IPS-15b (cell line): ENCODE measurements around the gene CD36.

Source experiments
- H3K27me3 ChIP-seq: one replicate; pipeline ENCODE4 v1.6.1; 2013; ENCODE audit warnings: low read length; ENCODE audit not compliant: control insufficient read depth, insufficient read depth
- H3K36me3 ChIP-seq: one replicate; pipeline ENCODE4 v1.6.1; 2013; ENCODE audit warnings: low read length; ENCODE audit not compliant: control insufficient read depth, insufficient read depth
- H3K4me1 ChIP-seq: one replicate; pipeline ENCODE4 v1.6.1; 2013; ENCODE audit warnings: mild to moderate bottlenecking, low read length; ENCODE audit not compliant: control insufficient read depth, insufficient read depth
- H3K4me3 ChIP-seq: one replicate; pipeline ENCODE4 v1.5.1; 2013; ENCODE audit warnings: low read depth, low read length
- H3K9ac ChIP-seq: one replicate; pipeline ENCODE4 v1.6.1; 2013; ENCODE audit warnings: low read depth, mild to moderate bottlenecking, low read length
- H3K9me3 ChIP-seq: one replicate; pipeline ENCODE4 v1.6.1; 2013; ENCODE audit warnings: mild to moderate bottlenecking, low read length; ENCODE audit not compliant: control insufficient read depth, insufficient read depth

CD36 gene

DNA sequence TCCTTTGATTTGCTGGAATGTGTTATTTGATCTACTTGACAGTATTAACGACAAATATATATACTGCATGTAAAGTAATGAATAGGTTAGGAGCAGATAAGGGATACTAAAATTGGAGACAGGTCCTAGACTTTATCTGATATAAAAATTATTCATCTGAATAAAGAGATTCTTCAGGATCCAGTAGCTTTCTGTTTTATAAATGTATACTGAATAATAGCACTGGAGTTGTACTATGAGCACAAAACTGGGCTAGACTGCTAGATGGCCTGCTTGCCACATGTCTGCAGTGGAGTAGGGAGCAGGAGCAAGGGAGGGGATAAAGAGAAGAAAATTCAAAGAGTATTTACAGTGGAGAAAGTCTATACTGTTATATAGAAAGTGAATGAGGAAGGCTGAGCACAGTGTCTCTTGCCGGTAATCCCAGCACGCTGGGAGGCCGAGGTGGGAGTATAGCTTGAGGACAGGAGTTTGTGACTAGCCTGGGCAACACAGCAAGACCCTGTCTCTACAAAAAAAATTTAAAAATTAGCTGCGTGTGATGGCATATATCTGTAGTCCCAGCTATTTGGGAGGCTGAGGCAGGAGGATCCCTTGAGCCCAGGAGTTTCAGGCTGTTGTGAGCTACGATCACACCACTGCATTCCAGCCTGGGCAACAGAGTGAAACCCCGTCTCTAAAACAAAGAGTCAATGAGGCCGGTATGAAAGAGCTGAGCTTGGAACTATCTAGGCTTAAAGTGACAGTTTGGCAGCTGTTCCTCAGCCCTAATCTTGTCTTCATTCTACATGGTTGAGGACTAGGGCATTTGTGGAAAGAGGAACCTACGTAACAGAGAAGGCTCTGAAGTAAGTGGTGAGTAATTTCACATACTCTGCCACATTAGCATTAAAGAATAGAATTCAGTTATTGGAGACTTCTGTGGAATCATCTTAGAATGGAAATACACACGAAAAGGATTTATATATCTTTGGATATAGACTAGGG lies 41.8 kb downstream of the CD36 start:
- no peak overlapping the region for H3K9ac ChIP-seq
- H3K4me3 ChIP-seq = no peak overlapping the region
- no peaks in the 10 kb centered on the region for H3K9me3 ChIP-seq
- H3K36me3 ChIP-seq = no peaks in the 10 kb centered on the region
- no peaks in the 10 kb centered on the region for H3K27me3 ChIP-seq
- H3K4me1 ChIP-seq = no peaks in the 10 kb centered on the region

DNA sequence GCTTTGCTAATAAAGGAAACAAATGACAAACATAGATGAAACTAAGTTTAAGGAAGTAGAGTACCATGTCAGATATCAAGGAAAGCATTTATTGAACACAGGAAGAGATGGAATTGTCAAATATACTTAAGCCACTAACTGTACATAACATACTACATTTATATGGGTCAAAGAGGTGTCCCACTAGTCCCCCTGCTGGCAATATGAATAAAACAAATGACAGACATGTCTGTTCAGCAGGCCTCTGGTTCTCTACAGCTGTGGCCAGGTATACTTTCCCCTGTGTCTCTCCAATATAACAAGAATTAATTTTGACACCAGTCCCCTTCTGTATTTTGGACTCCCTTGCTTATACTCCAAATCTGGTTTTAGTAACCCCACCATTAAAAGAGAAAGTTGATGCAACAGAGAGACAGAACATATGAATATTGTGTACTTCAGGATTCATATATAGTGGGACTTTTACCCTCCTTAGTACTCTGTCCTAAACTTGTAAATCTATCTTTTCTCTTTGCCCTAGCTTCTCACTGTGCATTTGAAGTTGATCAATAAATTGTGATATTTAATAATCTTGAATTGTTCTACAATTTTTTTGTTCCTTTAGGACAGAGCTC lies 42.9 kb downstream of the CD36 start:
- H3K4me3 ChIP-seq = no peak overlapping the region
- no peaks in the 10 kb centered on the region for H3K27me3 ChIP-seq
- H3K4me1 ChIP-seq = no peaks in the 10 kb centered on the region
- no peaks in the 10 kb centered on the region for H3K9me3 ChIP-seq
- H3K36me3 ChIP-seq = no peaks in the 10 kb centered on the region
- no peak overlapping the region for H3K9ac ChIP-seq

DNA sequence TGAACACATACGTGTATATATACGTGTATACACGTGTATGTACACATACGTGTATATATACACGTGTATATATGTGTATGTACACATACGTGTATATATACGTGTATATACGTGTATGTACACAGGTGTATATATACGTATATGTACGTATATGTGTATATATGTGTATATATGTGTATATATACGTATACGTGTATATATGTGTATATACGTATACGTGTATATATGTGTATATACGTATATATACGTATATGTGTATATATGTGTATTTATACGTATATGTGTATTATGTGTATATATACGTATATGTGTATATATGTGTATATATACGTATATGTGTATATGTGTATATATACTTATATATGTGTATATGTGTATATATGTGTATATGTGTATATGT lies 44.3 kb downstream of the CD36 start:
- H3K36me3 ChIP-seq = no peaks in the 10 kb centered on the region
- H3K4me1 ChIP-seq = no peaks in the 10 kb centered on the region
- H3K9ac ChIP-seq = no peak overlapping the region
- no peaks in the 10 kb centered on the region for H3K27me3 ChIP-seq
- H3K9me3 ChIP-seq = no peaks in the 10 kb centered on the region
- no peak overlapping the region for H3K4me3 ChIP-seq

DNA sequence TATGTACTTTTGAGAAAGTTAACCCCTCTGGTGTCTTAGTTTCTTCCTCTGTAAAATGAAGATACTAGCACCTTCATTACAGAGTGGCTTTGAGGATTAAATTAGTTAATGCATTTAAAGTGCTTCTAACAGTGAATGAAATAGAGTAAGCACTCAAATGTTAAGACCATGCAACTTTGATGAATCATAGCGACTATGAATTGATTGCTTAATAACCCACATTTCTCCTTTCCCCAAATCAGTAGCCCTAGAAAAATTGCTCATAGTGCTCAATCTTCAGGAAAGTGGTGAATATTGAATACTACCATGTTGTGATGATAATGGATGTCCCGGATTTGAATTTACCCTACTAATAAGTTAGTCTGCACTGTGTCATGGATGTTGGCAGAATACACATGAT lies 48.1 kb downstream of the CD36 start:
- Histone ChIP-seq H3K4me1 (no peaks in the 10 kb centered on the region), H3K36me3 (no peaks in the 10 kb centered on the region), H3K9me3 (no peaks in the 10 kb centered on the region), H3K27me3 (no peaks in the 10 kb centered on the region), H3K9ac (no peak overlapping the region), H3K4me3 (no peak overlapping the region)

DNA sequence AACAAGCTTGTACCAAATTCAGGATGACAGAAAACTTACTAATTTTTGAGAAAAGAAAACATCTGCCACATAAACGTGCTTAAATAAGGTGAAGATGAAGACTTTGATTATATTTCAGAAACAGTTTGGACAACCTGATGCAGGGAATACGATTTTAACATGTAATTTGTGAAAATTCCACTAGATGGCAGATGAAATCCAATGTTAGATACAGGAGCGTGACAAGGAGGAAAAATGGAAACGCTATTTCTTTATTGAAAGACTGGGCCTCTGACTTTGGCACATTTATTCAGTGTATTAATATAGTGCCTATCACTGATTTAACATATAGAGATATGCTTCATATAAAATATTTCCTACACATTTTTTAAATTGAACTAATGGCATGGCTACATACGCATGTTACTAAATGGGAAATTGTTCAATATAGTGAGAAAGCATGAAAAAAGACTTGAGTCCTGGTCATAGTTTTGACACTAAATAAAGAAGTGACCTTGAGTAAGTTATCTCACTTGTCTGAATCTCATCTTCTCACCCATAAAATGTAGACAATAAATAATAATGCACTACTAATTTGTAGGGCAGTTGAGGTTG lies 60.7 kb downstream of the CD36 start:
- H3K36me3 ChIP-seq = no peaks in the 10 kb centered on the region
- no peak overlapping the region for H3K4me3 ChIP-seq
- H3K4me1 ChIP-seq = no peaks in the 10 kb centered on the region
- no peak overlapping the region for H3K9ac ChIP-seq
- H3K27me3 ChIP-seq = no peaks in the 10 kb centered on the region
- no peaks in the 10 kb centered on the region for H3K9me3 ChIP-seq

DNA sequence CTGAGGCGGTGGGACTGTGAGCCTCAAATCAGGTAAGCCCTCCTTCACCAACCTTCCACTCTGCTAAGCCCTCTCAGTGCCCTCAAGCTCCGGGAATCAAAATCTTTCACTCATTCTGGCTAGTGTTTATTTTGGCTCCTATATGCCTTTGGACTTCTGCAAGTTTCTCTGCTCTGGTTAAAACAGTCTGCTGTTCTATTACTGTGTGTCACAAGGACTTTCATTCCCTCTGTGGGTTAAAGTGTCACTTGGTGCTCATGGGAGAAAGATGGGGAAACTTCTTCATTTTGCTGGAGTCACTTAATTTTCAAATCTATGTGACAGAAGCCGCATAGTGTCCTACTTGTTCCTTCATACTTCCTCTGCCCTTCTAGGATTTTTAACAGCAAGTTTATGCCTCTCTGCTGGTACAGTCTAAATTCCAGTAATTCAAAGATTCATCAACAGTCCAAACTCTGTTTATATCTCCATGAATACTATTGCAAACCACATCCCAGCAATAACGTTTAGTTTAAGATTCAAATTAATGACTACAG lies 61.3 kb downstream of the CD36 start:
- Histone ChIP-seq H3K4me3 (no peak overlapping the region), H3K36me3 (no peaks in the 10 kb centered on the region), H3K4me1 (no peaks in the 10 kb centered on the region), H3K9ac (no peak overlapping the region), H3K9me3 (no peaks in the 10 kb centered on the region), H3K27me3 (no peaks in the 10 kb centered on the region)

DNA sequence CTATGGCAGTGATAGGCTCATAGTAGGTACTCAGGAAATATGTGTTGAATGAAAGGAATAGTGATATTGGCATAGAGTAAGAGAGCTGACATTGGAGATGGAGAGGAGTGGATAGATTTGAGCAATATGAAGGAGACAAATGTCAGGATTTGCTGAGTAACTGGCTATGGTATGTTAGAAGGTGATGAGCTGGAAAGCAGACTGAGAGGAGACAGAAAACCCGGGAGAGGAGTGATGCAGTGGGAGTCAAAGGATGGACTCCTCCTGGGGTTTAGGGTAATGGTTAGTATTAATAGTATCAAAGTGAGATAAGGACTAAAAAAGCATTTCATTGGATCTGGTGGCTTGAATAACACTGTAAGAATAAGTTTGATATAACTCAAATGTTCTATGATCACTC lies 64.8 kb downstream of the CD36 start:
- Histone ChIP-seq H3K9ac (no peak overlapping the region), H3K27me3 (no peaks in the 10 kb centered on the region), H3K4me1 (no peaks in the 10 kb centered on the region), H3K4me3 (no peak overlapping the region), H3K36me3 (no peaks in the 10 kb centered on the region), H3K9me3 (no peaks in the 10 kb centered on the region)

DNA sequence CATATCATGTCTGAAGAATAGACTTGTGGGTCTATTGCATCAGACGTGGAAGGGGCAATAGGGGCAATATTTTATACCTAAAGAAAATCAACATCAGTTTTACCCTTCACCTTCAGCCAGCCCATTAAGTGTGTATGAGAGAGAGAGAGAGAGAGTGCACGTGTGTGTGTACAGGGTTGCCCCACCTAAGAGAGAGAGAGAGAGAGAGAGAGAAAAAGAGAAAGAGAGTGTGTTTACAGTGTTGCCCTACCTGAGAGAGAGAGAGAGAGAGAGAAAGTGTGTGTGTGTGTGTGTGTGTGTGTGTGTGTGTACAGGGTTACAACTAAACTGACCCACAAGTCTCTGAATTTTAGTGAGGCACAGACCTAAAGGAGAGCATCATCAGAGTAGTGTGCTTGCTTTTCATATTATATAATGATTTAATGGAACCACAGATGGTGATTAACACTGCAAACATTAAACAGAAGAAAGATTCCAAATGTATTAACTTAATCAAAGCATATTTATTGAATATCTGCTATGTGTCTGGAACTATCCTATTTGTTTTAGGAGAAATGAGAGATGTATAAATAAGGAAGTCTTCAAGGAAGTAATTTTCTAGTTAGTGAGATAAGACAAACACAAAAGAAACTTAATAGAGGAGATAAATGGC lies 66.8 kb downstream of the CD36 start:
- no peak overlapping the region for H3K9ac ChIP-seq
- H3K27me3 ChIP-seq = no peaks in the 10 kb centered on the region
- no peak overlapping the region for H3K4me3 ChIP-seq
- no peaks in the 10 kb centered on the region for H3K36me3 ChIP-seq
- no peaks in the 10 kb centered on the region for H3K4me1 ChIP-seq
- H3K9me3 ChIP-seq = no peaks in the 10 kb centered on the region

DNA sequence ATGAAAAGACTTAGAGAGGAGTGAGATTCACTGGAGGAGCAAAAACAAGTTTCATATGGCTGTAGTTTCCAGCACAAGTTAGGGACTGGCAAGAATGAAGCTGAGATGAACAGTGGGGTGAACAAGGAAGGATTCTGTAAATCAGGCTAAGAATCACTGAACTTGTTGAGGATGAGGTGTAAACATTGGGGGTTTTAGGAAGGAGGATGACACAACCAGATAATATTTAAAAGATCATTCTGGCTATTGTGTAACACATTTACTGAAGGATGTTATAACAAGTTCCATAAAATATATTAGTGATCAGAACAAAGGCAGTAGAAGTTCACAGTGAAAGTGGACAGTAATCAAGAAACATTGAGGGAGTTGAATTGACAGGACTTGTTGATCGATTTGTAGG lies 68.9 kb downstream of the CD36 start:
- H3K4me1 ChIP-seq = no peaks in the 10 kb centered on the region
- H3K27me3 ChIP-seq = no peaks in the 10 kb centered on the region
- H3K9me3 ChIP-seq = no peaks in the 10 kb centered on the region

DNA sequence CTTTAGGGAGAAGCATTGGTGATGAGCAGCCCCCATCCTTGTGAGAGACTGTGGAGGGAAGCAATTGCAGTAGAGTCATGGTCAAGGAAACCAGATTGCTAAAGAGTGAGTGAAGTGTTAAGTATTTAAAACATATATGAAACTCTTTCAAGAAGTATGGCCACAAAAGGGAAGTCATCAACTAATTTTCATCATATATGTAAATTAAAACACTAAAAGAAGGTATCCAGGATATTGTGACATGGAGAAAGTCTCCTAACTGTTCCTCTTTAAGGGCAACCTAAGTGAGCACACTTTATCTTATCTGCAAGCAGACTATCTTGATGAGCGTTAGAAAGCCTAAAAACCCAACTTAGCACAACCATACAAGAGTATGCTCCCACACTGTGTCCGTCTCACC lies 69.7 kb downstream of the CD36 start:
- Histone ChIP-seq H3K9me3 (no peaks in the 10 kb centered on the region), H3K4me3 (no peak overlapping the region), H3K36me3 (no peaks in the 10 kb centered on the region), H3K9ac (no peak overlapping the region), H3K27me3 (no peaks in the 10 kb centered on the region), H3K4me1 (no peaks in the 10 kb centered on the region)

More for the DNA sequence above, 68.9 kb downstream of the CD36 start:
- Histone ChIP-seq H3K4me3 (no peak overlapping the region), H3K36me3 (no peaks in the 10 kb centered on the region), H3K9ac (no peak overlapping the region)

DNA sequence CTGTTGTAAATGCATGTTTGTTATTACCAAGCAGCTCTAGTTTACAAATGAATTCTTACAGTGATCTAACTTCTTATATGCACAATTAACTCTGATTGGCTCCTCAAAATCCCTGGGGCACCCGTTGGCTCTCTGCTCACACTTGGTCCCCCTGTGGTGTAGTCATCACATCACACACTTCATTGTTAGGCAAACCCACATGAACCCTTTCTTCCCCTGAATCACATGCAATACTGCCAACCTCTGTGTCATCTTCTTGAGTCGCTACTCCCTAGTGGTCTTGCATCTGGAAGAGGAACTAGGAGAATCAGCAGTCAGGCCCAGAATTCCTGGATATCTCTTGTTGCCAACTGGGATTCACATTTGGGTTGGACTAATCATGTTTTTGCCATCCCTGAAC lies 73.1 kb downstream of the CD36 start:
- H3K9me3 ChIP-seq = no peaks in the 10 kb centered on the region
- no peaks in the 10 kb centered on the region for H3K4me1 ChIP-seq
- no peak overlapping the region for H3K4me3 ChIP-seq
- no peak overlapping the region for H3K9ac ChIP-seq
- no peaks in the 10 kb centered on the region for H3K27me3 ChIP-seq
- H3K36me3 ChIP-seq = no peaks in the 10 kb centered on the region
